K562 (cell line): ENCODE measurements around the gene TRAP1. TPM values are rescaled to one million over a fixed set of nuclear protein-coding genes. Genes with fewer than 3 reads are reported as not detected.
A peak's percentile ranks its signal among the peaks of the same experiment; 100 is the strongest.

Experiments used
- AFF1 ChIP-seq, 2 experiments: fragments of 450-650 bp; IDR thresholded peaks; 2 replicates each; pipeline ENCODE4 v1.6.1; 2018; ENCODE audit warnings: mild to moderate bottlenecking in 2 of 2, low read depth in 1 of 2; ENCODE audit not compliant: partially characterized antibody in 2 of 2
- HCFC1 ChIP-seq: IDR thresholded peaks from 2 replicates; pipeline ENCODE4 v1.6.1; 2012; ENCODE audit warnings: low read depth, low read length, improper control_type of control experiment
- HDGF ChIP-seq: fragments of 450-650 bp; IDR thresholded peaks from 2 replicates; pipeline ENCODE4 v1.6.1; 2016
- JUND ChIP-seq, 2 experiments: IDR thresholded peaks; 2 replicates in 1 of 2; 3 replicates in 1 of 2; pipeline ENCODE4 v1.6.1; 2011; ENCODE audit warnings: borderline replicate concordance in 2 of 2, low read depth in 2 of 2, low read length in 2 of 2, improper control_type of control experiment in 1 of 2, missing biosample characterization in 1 of 2, missing genetic modification characterization in 1 of 2, missing genetic modification reagents in 1 of 2
- KLF10 ChIP-seq: fragments of 250-450 bp; sonication (Bioruptor Pico); IDR thresholded peaks from 2 replicates; pipeline ENCODE4 v1.6.1; 2021; ENCODE audit warnings: matching md5 sums
- NFE2 ChIP-seq: IDR thresholded peaks from 2 replicates; pipeline ENCODE4 v1.6.1; 2014; ENCODE audit warnings: antibody characterized with exemption, low read depth
- NR4A1 ChIP-seq, 2 experiments: fragments of 250-450 bp in 1 of 2; fragments of 450-650 bp in 1 of 2; sonication (Bioruptor Pico) in 1 of 2; IDR thresholded peaks; 2 replicates each; pipeline versions ENCODE4 v1.4.0 to v1.6.1; 2016 to 2020; ENCODE audit warnings: mild to moderate bottlenecking in 2 of 2, missing compliant biosample characterization in 1 of 2, missing genetic modification characterization in 1 of 2, moderate library complexity in 1 of 2
- POLR2G ChIP-seq: fragments of 200-400 bp; formaldehyde crosslinking; IDR thresholded peaks from 2 replicates; pipeline ENCODE4 v1.6.1; 2017; ENCODE audit warnings: low read depth, mild to moderate bottlenecking, antibody characterized with exemption, low read length, moderate library complexity
- RAD21 ChIP-seq, 2 experiments: fragments of 250-450 bp in 1 of 2; fragments of 450-650 bp in 1 of 2; sonication (Bioruptor Pico) in 1 of 2; formaldehyde crosslinking in 1 of 2; IDR thresholded peaks in 1 of 2; conservative IDR thresholded peaks in 1 of 2; 2 replicates each; pipeline versions ENCODE4 v1.4.0 to v1.8.0; 2020 to 2022; ENCODE audit warnings: mild to moderate bottlenecking in 2 of 2, moderate library complexity in 1 of 2
- SNIP1 ChIP-seq: fragments of 450-650 bp; IDR thresholded peaks from 2 replicates; pipeline ENCODE4 v1.7.1; 2017; ENCODE audit warnings: low read depth, mild to moderate bottlenecking
- STAG1 ChIP-seq: sonication (generic); formaldehyde crosslinking; IDR thresholded peaks from 2 replicates; pipeline ENCODE4 v1.5.0; 2020; ENCODE audit warnings: missing genetic modification reagents, borderline replicate concordance
- THRAP3 ChIP-seq: fragments of 450-650 bp; IDR thresholded peaks from 2 replicates; pipeline ENCODE4 v1.6.1; 2016; ENCODE audit warnings: mild to moderate bottlenecking, inconsistent platforms, borderline replicate concordance
- YY1 ChIP-seq, 3 experiments: IDR thresholded peaks; 2 replicates each; pipeline ENCODE4 v1.6.1; 2011; ENCODE audit warnings: low read length in 2 of 3, mild to moderate bottlenecking in 2 of 3, moderate library complexity in 2 of 3, borderline replicate concordance in 1 of 3, control low read depth in 1 of 3, low read depth in 1 of 3; ENCODE audit not compliant: insufficient read depth in 3 of 3, insufficient replicate concordance in 2 of 3, control insufficient read depth in 1 of 3, insufficient read length in 1 of 3; ENCODE audit errors: extremely low read depth in 1 of 3
- ZBTB33 ChIP-seq: sonication (generic); formaldehyde crosslinking; IDR thresholded peaks from 2 replicates; pipeline ENCODE4 v1.8.1; 2023; ENCODE audit warnings: mild to moderate bottlenecking, missing genetic modification reagents
- polyA plus RNA-seq, 8 experiments: library from polyadenylated mRNA; depleted of rRNA in 4 of 8; stranded (reverse) in 5 of 8; unstranded in 3 of 8; fragments of >200 nt; fragmentation: Nextera tagmentation in 2 of 8; fragmentation: Illumina TruSeq in 1 of 8; extraction: Ambion mirVana in 2 of 8; extraction: Trizol in 1 of 8; gene quantifications; 2 replicates each; pipeline versions ENCODE4 v1.2.1 to v1.2.3, GENCODE V29; 2011 to 2014; ENCODE audit warnings: inconsistent platforms in 1 of 8, missing spikeins in 1 of 8
- total RNA-seq, 7 experiments: library from RNA; depleted of rRNA in 6 of 7; stranded (reverse); fragments of >200 nt in 6 of 7; fragmentation: Illumina TruSeq in 2 of 7; extraction: Trizol in 2 of 7; gene quantifications; 2 replicates each; pipeline versions ENCODE4 v1.2.1 to v1.2.3, GENCODE V29; 2011 to 2021; ENCODE audit warnings: low replicate concordance in 1 of 7

TRAP1 gene
- total and polyA plus RNA-seq, 9 of the 15 experiments (the other 6 are each of a cell fraction or from before 2014, with no cell fraction given) = 19.1 to 436 (median 301) TPM

- TF ChIP-seq JUND (IDR thresholded peaks at IDR 0.05; ENCODE audit: borderline replicate concordance, low read depth, low read length) (peak; percentile 71), JUND (tag; IDR thresholded peaks at IDR 0.05; ENCODE audit: borderline replicate concordance, low read depth, low read length) (no peak; the same call in 2 of the 3 replicates), SNIP1 (no peak), NR4A1 (CRISPR knock-in tag; IDR thresholded peaks at IDR 0.05) (no peak), NR4A1 (tag; IDR thresholded peaks at IDR 0.05) (no peak), AFF1 (IDR thresholded peaks at IDR 0.05; ENCODE audit: low read depth in 1 of 2, partially characterized antibody in 2 of 2) (no peak), NFE2 (no peak), ZBTB33 (CRISPR knock-in tag) (peak; percentile 80), RAD21 (CRISPR knock-in tag; conservative IDR thresholded peaks at IDR 0.05 in 1 of 2, IDR thresholded peaks at IDR 0.05 in 1 of 2) (peak; percentile 62 to 84), THRAP3 (0 out of 2 replicates have a peak, but pooled peaks have one; percentile 58), HDGF (no peak), POLR2G (no peak), HCFC1 (peak; percentile 26; the same call in 1 of the 2 replicates), KLF10 (no peak), STAG1 (CRISPR knock-in tag) (peak; percentile 40; the same call in 1 of the 2 replicates), YY1 (IDR thresholded peaks at IDR 0.05; ENCODE audit: borderline replicate concordance in 1 of 3, control insufficient read depth in 1 of 3, extremely low read depth in 1 of 3, insufficient read depth in 3 of 3, insufficient read length in 1 of 3, insufficient replicate concordance in 2 of 3, low read depth in 1 of 3, low read length in 2 of 3) (peak in 2 of 3 experiments; percentile 46 to 64)
Observed at GRCh38 chr16:3690470-3690928, 26.8 kb downstream of the TRAP1 start (continued).
